Loucy (cell line): Measurements from ENCODE around the gene JAK3.

Experiments used
- H2AFZ ChIP-seq: fragments of 200-600 bp; sonication (generic); 2 replicates; pipeline ENCODE4 v1.6.0; 2016; ENCODE audit warnings: antibody characterized with exemption, mild to moderate bottlenecking, low read length, moderate library complexity
- H3F3A ChIP-seq: fragments of 200-600 bp; 2 replicates; pipeline ENCODE4 v1.6.0; 2016; ENCODE audit warnings: antibody characterized with exemption, low read depth, mild to moderate bottlenecking
- H3K27me3 ChIP-seq: fragments of 200-600 bp; sonication (generic); 2 replicates; pipeline ENCODE4 v1.6.1; 2014; ENCODE audit warnings: low read length, mild to moderate bottlenecking; ENCODE audit not compliant: insufficient read depth, poor library complexity, severe bottlenecking
- H3K36me3 ChIP-seq: fragments of 200-600 bp; sonication (generic); 2 replicates; pipeline ENCODE4 v1.6.1; 2016; ENCODE audit warnings: low read length; ENCODE audit not compliant: insufficient read depth
- H3K4me1 ChIP-seq: fragments of 200-600 bp; sonication (generic); 2 replicates; pipeline ENCODE4 v1.5.1; 2014; ENCODE audit warnings: low read length, mild to moderate bottlenecking; ENCODE audit not compliant: insufficient read depth, poor library complexity, severe bottlenecking
- H3K4me2 ChIP-seq: fragments of 200-600 bp; sonication (generic); 2 replicates; pipeline ENCODE4 v1.6.0; 2014; ENCODE audit warnings: antibody characterized with exemption, low read length, low read depth, mild to moderate bottlenecking; ENCODE audit not compliant: poor library complexity, severe bottlenecking
- H3K4me3 ChIP-seq: fragments of 200-600 bp; sonication (generic); 2 replicates; pipeline ENCODE4 v1.5.1; 2014; ENCODE audit warnings: low read length, mild to moderate bottlenecking, mixed read lengths; ENCODE audit not compliant: poor library complexity, severe bottlenecking
- H3K79me2 ChIP-seq: fragments of 200-600 bp; sonication (generic); 2 replicates; pipeline ENCODE4 v1.6.1; 2014; ENCODE audit warnings: low read length; ENCODE audit not compliant: insufficient read depth
- H3K9ac ChIP-seq: fragments of 200-600 bp; sonication (generic); 2 replicates; pipeline ENCODE4 v1.6.0; 2014; ENCODE audit warnings: mild to moderate bottlenecking, low read depth, low read length, moderate library complexity; ENCODE audit not compliant: poor library complexity, severe bottlenecking
- H3K9me2 ChIP-seq: fragments of 200-600 bp; sonication (generic); replicated peaks from 2 replicates; pipeline ENCODE4 v1.6.1; 2016; ENCODE audit warnings: low read depth, low read length, mixed read lengths
- H3K9me3 ChIP-seq: fragments of 200-600 bp; sonication (generic); 2 replicates; pipeline ENCODE4 v1.6.1; 2014; ENCODE audit warnings: mild to moderate bottlenecking, antibody characterized with exemption, low read length, low read depth; ENCODE audit not compliant: insufficient read depth
- H4K20me1 ChIP-seq: fragments of 200-600 bp; sonication (generic); 2 replicates; pipeline ENCODE4 v1.6.0; 2014; ENCODE audit warnings: antibody characterized with exemption, low read length, mild to moderate bottlenecking; ENCODE audit not compliant: insufficient read depth, poor library complexity, severe bottlenecking
- EZH2phosphoT487 ChIP-seq: fragments of 200-600 bp; IDR thresholded peaks from 2 replicates; pipeline ENCODE4 v1.6.1; 2018; ENCODE audit warnings: antibody characterized with exemption, mild to moderate bottlenecking, moderate library complexity, borderline replicate concordance
- TF ChIP-seq, protein P1 (sequence below): fragments of 200-600 bp; sonication (generic); conservative IDR thresholded peaks from 2 replicates; pipeline ENCODE4 v1.5.1; 2014; ENCODE audit warnings: mild to moderate bottlenecking, antibody characterized with exemption, low read length

JAK3 gene

DNA sequence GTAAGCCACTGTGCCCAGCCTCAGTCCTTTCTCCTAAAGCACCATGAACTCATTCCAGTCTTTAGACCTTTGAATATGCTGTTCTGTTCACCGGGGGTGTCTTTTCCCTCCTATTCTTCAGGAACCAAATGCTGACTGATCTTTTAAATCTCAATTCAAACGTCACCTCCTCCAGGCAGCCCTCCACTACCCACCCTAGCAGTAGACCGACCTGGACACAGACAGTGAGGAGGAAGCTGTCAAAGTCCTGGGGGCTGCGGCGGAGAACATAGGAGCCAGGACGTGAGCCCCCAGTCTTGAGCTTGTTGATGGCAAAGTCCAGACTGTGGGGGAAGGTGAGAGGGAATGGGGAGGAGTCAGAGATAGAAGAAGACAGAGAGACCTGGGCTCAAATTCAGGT is 7.8 kb downstream of the JAK3 start:
- H3K4me2 ChIP-seq, result no peak overlapping the region
- peaks cover 3% of the 10 kb centered on the region for H4K20me1 ChIP-seq
- no peaks in the 10 kb centered on the region for H3K9me2 ChIP-seq
- H3K4me3 ChIP-seq, result no peak overlapping the region
- peaks cover 23% of the 10 kb centered on the region; the same call in 1 of the 2 replicates for H3K36me3 ChIP-seq
- no peak overlapping the region for H2AFZ ChIP-seq
- no peak for TF ChIP-seq EZH2phosphoT487
- TF ChIP-seq, protein P1, sequence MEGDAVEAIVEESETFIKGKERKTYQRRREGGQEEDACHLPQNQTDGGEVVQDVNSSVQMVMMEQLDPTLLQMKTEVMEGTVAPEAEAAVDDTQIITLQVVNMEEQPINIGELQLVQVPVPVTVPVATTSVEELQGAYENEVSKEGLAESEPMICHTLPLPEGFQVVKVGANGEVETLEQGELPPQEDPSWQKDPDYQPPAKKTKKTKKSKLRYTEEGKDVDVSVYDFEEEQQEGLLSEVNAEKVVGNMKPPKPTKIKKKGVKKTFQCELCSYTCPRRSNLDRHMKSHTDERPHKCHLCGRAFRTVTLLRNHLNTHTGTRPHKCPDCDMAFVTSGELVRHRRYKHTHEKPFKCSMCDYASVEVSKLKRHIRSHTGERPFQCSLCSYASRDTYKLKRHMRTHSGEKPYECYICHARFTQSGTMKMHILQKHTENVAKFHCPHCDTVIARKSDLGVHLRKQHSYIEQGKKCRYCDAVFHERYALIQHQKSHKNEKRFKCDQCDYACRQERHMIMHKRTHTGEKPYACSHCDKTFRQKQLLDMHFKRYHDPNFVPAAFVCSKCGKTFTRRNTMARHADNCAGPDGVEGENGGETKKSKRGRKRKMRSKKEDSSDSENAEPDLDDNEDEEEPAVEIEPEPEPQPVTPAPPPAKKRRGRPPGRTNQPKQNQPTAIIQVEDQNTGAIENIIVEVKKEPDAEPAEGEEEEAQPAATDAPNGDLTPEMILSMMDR, result no peak
- peaks cover 7% of the 10 kb centered on the region for H3K4me1 ChIP-seq
- H3F3A ChIP-seq, result no peaks in the 10 kb centered on the region
- H3K27me3 ChIP-seq, result no peaks in the 10 kb centered on the region
- no peaks in the 10 kb centered on the region for H3K9me3 ChIP-seq
- H3K9ac ChIP-seq, result no peak overlapping the region
- H3K79me2 ChIP-seq, result peaks cover 17% of the 10 kb centered on the region; the same call in 1 of the 2 replicates

DNA sequence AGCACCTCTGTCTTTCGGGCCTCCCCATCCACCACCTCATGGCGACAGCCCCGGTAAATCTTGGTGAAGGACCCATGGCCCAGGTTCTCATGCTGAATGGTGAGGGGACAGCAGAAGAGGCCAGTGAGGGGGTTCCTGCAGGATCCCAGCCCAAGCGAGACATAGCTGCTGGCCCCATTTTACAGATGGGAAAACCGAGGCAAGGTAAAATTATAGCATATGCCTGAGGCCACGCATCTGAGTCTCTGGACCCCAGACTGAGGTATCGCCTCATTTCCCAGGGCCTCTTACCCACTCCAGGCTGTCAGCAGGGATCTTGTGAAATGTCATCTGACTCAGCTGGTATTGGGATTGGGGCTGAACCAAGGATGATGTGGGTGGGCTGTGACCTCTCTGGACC is 9.8 kb downstream of the JAK3 start:
- Histone ChIP-seq H3K79me2 (no peaks in the 10 kb centered on the region; the same call in 1 of the 2 replicates), H4K20me1 (no peaks in the 10 kb centered on the region), H3K4me1 (peaks cover 3% of the 10 kb centered on the region), H3F3A (no peaks in the 10 kb centered on the region), H3K36me3 (peaks cover 28% of the 10 kb centered on the region; the same call in 1 of the 2 replicates), H3K4me3 (no peak overlapping the region), H3K27me3 (no peaks in the 10 kb centered on the region), H3K9ac (no peak overlapping the region), H3K4me2 (no peak overlapping the region), H3K9me2 (no peaks in the 10 kb centered on the region), H2AFZ (no peak overlapping the region), H3K9me3 (no peaks in the 10 kb centered on the region)
- TF ChIP-seq, protein P1, result no peak
- no peak for TF ChIP-seq EZH2phosphoT487

DNA sequence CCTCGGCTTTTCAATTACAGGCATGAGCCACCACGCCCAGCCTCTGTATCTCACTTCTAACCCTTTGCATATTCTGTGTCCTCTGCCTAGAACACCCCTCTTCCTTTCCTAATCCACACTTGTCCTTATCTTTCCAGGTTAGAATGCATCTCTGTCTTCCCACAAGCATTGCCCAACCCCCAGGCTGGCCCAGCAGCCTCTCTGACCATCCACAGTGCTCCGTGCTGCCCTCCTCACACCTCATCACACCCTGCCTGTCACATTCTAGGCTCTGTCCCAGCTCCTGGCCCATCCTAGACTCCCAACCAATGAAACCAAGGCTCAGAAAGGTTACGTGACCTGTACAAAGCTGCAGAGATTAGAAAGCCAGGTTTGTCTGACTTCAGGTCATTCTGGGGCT is 11.3 kb downstream of the JAK3 start:
- H3K4me1 ChIP-seq, result peaks cover 3% of the 10 kb centered on the region
- TF ChIP-seq, protein P1, result no peak
- no peak for TF ChIP-seq EZH2phosphoT487
- H3K36me3 ChIP-seq, result peaks cover 36% of the 10 kb centered on the region; the same call in 1 of the 2 replicates
- no peaks in the 10 kb centered on the region for H3K27me3 ChIP-seq
- no peaks in the 10 kb centered on the region for H3F3A ChIP-seq
- H4K20me1 ChIP-seq, result no peaks in the 10 kb centered on the region
- no peaks in the 10 kb centered on the region for H3K79me2 ChIP-seq
- no peak overlapping the region for H3K4me3 ChIP-seq
- no peaks in the 10 kb centered on the region for H3K9me2 ChIP-seq
- H3K4me2 ChIP-seq, result no peak overlapping the region
- H3K9ac ChIP-seq, result no peak overlapping the region
- no peak overlapping the region for H2AFZ ChIP-seq
- no peaks in the 10 kb centered on the region for H3K9me3 ChIP-seq
